ENCODE data around the gene LRMDA.

LRMDA gene

DNA sequence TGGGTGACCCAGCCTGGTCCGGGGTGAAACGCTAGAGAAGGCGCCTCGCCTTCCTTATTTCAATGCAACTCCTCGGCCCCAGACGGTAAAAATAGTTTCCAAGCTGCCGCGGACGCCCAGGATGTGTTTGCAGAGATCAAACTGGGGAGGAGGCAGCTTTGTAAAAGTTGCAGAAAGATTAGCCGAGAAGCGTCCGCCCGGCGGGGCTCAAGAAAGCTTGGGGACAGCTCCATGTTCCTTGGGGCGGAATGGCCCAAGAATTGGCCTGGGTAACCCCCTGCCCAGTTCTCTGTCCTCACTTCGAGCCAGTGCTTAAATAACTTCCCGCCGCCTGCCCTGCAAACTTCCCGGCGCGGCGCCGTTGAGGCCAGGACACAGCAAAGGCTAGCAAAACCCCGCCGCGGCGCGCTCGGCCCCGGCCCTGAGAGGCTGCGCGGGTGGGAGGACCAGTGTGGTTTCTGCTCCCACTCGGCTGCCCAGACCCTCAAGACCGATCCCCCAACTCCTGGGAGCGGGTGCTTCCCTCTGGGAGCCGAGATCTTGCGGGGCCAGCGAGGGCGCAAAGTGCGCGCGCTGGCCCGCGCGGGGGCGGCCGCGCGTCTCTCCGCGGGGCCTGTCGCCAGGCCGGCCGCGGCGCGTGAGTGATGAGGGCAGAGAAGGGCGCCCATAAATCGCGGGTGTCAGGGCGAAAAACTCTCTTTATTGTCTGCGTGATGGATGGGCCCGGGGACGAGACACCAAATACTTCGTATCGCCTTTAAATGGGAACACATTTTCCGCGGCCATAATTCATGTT, 23.5 kb upstream of the LRMDA start:
- Histone ChIP-seq H3K27me3 (ENCODE audit: low read depth, low read length) (no peaks in the 10 kb centered on the region), H3K4me1 (ENCODE audit: low read length) (no peaks in the 10 kb centered on the region), H3K36me3 (replicated peaks; ENCODE audit: low read depth, low read length) (no peaks in the 10 kb centered on the region), H4K20me1 (ENCODE audit: insufficient read depth, low read length) (no peaks in the 10 kb centered on the region), H2AFZ (ENCODE audit: low read depth, low read length) (no peak overlapping the region), H3K4me2 (ENCODE audit: low read length) (no peak overlapping the region), H3K9ac (ENCODE audit: low read length) (no peak overlapping the region), H3K27ac (ENCODE audit: low read length) (no peak overlapping the region), H3K4me3 (ENCODE audit: low read length) (no peak overlapping the region), H3K79me2 (ENCODE audit: low read length) (no peaks in the 10 kb centered on the region), H3K9me3 (ENCODE audit: insufficient read depth, low read length) (no peaks in the 10 kb centered on the region)
- TF ChIP-seq CTCF (IDR thresholded peaks at IDR 0.05; ENCODE audit: low read depth, low read length) (no peak), EZH2phosphoT487 (IDR thresholded peaks at IDR 0.05; ENCODE audit: low read depth) (no peak)

GRCh38 chr10:75408509-75408875, 22.9 kb upstream of the LRMDA start:
- Histone ChIP-seq H3K9me3 (ENCODE audit: insufficient read depth, low read length) (no peaks in the 10 kb centered on the region), H3K9ac (ENCODE audit: low read length) (no peak overlapping the region), H3K79me2 (ENCODE audit: low read length) (no peaks in the 10 kb centered on the region), H3K4me1 (ENCODE audit: low read length) (no peaks in the 10 kb centered on the region), H2AFZ (ENCODE audit: low read depth, low read length) (no peak overlapping the region), H4K20me1 (ENCODE audit: insufficient read depth, low read length) (no peaks in the 10 kb centered on the region), H3K27me3 (ENCODE audit: low read depth, low read length) (no peaks in the 10 kb centered on the region), H3K36me3 (replicated peaks; ENCODE audit: low read depth, low read length) (no peaks in the 10 kb centered on the region), H3K4me2 (ENCODE audit: low read length) (no peak overlapping the region), H3K27ac (ENCODE audit: low read length) (no peak overlapping the region), H3K4me3 (ENCODE audit: low read length) (no peak overlapping the region)
- no peak for TF ChIP-seq EZH2phosphoT487 (IDR thresholded peaks at IDR 0.05; ENCODE audit: low read depth)
- no peak for TF ChIP-seq CTCF (IDR thresholded peaks at IDR 0.05; ENCODE audit: low read depth, low read length)

GRCh38 chr10:75408911-75409885, 22.2 kb upstream of the LRMDA start:
- H2AFZ ChIP-seq (ENCODE audit: low read depth, low read length) = no peak overlapping the region
- no peaks in the 10 kb centered on the region for H3K36me3 ChIP-seq (replicated peaks; ENCODE audit: low read depth, low read length)
- no peaks in the 10 kb centered on the region for H3K4me1 ChIP-seq (ENCODE audit: low read length)
- H3K27ac ChIP-seq (ENCODE audit: low read length) = no peak overlapping the region
- H3K9ac ChIP-seq (ENCODE audit: low read length) = no peak overlapping the region
- TF ChIP-seq CTCF (IDR thresholded peaks at IDR 0.05; ENCODE audit: low read depth, low read length) (no peak), EZH2phosphoT487 (IDR thresholded peaks at IDR 0.05; ENCODE audit: low read depth) (no peak)
- H3K4me3 ChIP-seq (ENCODE audit: low read length) = no peak overlapping the region
- no peaks in the 10 kb centered on the region for H3K9me3 ChIP-seq (ENCODE audit: insufficient read depth, low read length)
- no peaks in the 10 kb centered on the region for H4K20me1 ChIP-seq (ENCODE audit: insufficient read depth, low read length)
- no peaks in the 10 kb centered on the region for H3K27me3 ChIP-seq (ENCODE audit: low read depth, low read length)
- no peak overlapping the region for H3K4me2 ChIP-seq (ENCODE audit: low read length)
- no peaks in the 10 kb centered on the region for H3K79me2 ChIP-seq (ENCODE audit: low read length)

Data from OCI-LY3 (cell line).